ENCODE measurements around the gene GNG14.

DNA sequence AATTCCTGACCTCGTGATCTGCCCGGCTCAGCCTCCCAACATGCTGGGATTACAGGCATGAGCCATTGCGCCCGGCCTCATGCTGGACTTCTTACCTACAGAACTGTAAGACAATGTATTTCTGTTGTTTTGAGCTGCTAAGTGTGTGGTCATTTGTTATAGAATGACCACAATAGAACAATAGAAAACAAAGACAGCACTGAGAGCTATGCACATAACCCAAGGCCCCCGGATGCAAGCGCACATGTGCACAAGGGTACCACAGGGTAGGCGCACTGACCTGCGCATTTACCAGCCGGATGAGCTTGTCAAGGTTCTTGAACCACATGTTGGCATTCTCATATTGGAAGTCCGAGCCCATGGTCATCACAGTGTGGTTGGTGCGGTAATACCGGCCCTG lies 26.8 kb upstream of the GNG14 start:
- TF ChIP-seq POLR2A (IDR thresholded peaks at IDR 0.05; ENCODE audit: low read depth, low read length) (no peak), TAF1 (IDR thresholded peaks at IDR 0.05; ENCODE audit: low read depth, low read length) (no peak), POLR2AphosphoS5 (IDR thresholded peaks at IDR 0.05; ENCODE audit: low read depth, low read length) (no peak)
